GM12878 (cell line): ENCODE results near the gene C11orf91.

Source experiments
- MAX ChIP-seq: IDR thresholded peaks from 2 replicates; pipeline ENCODE4 v1.6.1; 2012; ENCODE audit warnings: low read depth, low read length, improper control_type of control experiment
- RAD21 ChIP-seq: IDR thresholded peaks from 2 replicates; pipeline ENCODE4 v1.6.1; 2011; ENCODE audit warnings: mild to moderate bottlenecking, low read depth, low read length, moderate library complexity; ENCODE audit not compliant: insufficient read depth

- TF ChIP-seq RAD21 (no peak), MAX (no peak)
Measured at GRCh38 chr11:33733980-33734379, 33.4 kb upstream of the C11orf91 start.
